Gastroesophageal sphincter (tissue), 3 donors: ENCODE measurements around the gene CPNE4.

Experiments used
- EP300 ChIP-seq: sonication (generic); formaldehyde crosslinking; IDR thresholded peaks from one replicate; pipeline ENCODE4 v1.6.1; 2017; ENCODE audit warnings: antibody characterized with exemption, mild to moderate bottlenecking
- POLR2A ChIP-seq, 2 donors: fragments of 450-650 bp; IDR thresholded peaks; one replicate each; pipeline ENCODE4 v1.6.1; 2017; ENCODE audit warnings: antibody characterized with exemption in 2 of 2, mild to moderate bottlenecking in 2 of 2, moderate library complexity in 1 of 2
- POLR2AphosphoS5 ChIP-seq: sonication (generic); formaldehyde crosslinking; IDR thresholded peaks from one replicate; pipeline ENCODE4 v1.6.1; 2017; ENCODE audit warnings: antibody characterized with exemption
- TF ChIP-seq, protein P1 (sequence below), 4 experiments: fragments of 200-600 bp in 2 of 4; fragments of 450-650 bp in 2 of 4; sonication (generic) in 1 of 4; IDR thresholded peaks; one replicate each; pipeline ENCODE4 v1.5.1; 2017 to 2019; ENCODE audit warnings: antibody characterized with exemption in 4 of 4, mild to moderate bottlenecking in 2 of 4, moderate library complexity in 2 of 4

DNA sequence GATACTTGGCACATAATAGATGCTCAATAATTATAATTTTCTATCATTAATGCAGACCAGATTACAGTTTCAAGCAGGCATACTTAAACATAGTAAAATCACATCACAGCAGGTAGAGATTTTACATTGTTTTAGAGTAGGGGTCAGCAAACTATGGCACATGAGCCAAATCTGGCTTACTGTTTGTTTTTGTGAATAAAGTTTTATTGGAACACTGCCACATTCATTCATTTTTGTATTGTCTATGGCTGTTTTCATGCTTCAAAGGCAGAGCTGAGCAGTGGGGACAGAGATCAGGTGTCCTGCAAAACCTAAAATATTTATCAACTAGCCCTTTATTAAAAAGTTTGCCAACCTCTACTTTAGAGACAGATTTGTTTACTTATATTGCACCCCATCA is 342.5 kb downstream of the CPNE4 start:
- TF ChIP-seq POLR2A (IDR thresholded peaks at IDR 0.05), result no peak
- no peak for TF ChIP-seq POLR2AphosphoS5
- TF ChIP-seq, protein P1, sequence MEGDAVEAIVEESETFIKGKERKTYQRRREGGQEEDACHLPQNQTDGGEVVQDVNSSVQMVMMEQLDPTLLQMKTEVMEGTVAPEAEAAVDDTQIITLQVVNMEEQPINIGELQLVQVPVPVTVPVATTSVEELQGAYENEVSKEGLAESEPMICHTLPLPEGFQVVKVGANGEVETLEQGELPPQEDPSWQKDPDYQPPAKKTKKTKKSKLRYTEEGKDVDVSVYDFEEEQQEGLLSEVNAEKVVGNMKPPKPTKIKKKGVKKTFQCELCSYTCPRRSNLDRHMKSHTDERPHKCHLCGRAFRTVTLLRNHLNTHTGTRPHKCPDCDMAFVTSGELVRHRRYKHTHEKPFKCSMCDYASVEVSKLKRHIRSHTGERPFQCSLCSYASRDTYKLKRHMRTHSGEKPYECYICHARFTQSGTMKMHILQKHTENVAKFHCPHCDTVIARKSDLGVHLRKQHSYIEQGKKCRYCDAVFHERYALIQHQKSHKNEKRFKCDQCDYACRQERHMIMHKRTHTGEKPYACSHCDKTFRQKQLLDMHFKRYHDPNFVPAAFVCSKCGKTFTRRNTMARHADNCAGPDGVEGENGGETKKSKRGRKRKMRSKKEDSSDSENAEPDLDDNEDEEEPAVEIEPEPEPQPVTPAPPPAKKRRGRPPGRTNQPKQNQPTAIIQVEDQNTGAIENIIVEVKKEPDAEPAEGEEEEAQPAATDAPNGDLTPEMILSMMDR (IDR thresholded peaks at IDR 0.05), result no peak
- no peak for TF ChIP-seq EP300
